Colonic mucosa (tissue), 4 donors: ENCODE measurements around the gene STK32A. TPM values are rescaled to one million over a fixed set of nuclear protein-coding genes. Genes with fewer than 3 reads are reported as not detected.

Experiments used
- DNase-seq: peaks from one replicate; pipeline ENCODE4 v3.0.0-alpha.2; 2020
- H3K27ac ChIP-seq: fragments of 200-600 bp; one replicate; pipeline ENCODE4 v1.8.0; 2021
- H3K27me3 ChIP-seq: fragments of 200-600 bp; one replicate; pipeline ENCODE4 v1.8.0; 2021
- H3K36me3 ChIP-seq: fragments of 200-600 bp; one replicate; pipeline ENCODE4 v1.8.0; 2021
- H3K4me1 ChIP-seq: fragments of 200-600 bp; one replicate; pipeline ENCODE4 v1.8.0; 2021; ENCODE audit warnings: mild to moderate bottlenecking
- H3K4me3 ChIP-seq: fragments of 200-600 bp; one replicate; pipeline ENCODE4 v1.8.0; 2021
- H3K9ac ChIP-seq, 2 donors: one replicate each; pipeline ENCODE4 v1.7.0; 2013; ENCODE audit warnings: control low read depth in 2 of 2, low read depth in 2 of 2, low read length in 2 of 2
- H3K9me3 ChIP-seq: fragments of 200-600 bp; one replicate; pipeline ENCODE4 v1.8.0; 2021
- intact Hi-C: fragments of 100-400 bp; cut with DNase I; formaldehyde crosslinking; loops from one replicate; pipeline ENCODE4 v1.14.1; 2022
- total RNA-seq, 2 donors: library from RNA; stranded (reverse); fragmentation: NEBNext Ultra II Directional in 1 of 2; extraction: Animal tissue kit (Norgen Biotek cat#: 25700) in 1 of 2; gene quantifications; one replicate each; pipeline ENCODE4 v1.2.1, GENCODE V29; 2021
- TF ChIP-seq, protein P1 (sequence below): fragments of 200-600 bp; IDR thresholded peaks from one replicate; pipeline ENCODE4 v1.8.0; 2022; ENCODE audit warnings: antibody characterized with exemption, mild to moderate bottlenecking
- donor health status: healthy.
- donor health status: DM: no; HTN: no; CAD: no.
- donor health status: DM: no; HTN: no; CAD: no.

The STK32A gene
- total RNA-seq, 2 donors from 2014 or later = 0.10 to 0.77 TPM

DNA sequence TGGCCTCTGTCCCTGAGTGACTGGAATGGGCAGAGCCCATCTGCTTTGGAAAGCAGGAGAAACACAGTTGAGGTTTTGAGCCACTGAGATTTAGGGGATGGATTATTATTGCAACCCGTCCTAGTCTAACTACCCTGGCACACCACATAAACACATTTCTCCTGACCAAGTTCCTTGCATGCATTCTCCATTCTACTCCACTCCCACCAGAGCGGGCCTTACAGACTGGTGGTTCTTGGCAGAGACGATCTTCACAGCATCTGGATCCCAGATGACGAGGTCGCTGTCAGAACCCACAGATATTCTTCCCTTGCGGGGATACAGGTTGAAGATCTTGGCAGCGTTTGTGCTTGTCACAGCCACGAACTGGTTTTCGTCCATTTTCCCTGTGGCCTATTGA, 164.0 kb downstream of the STK32A start:
- TF ChIP-seq, protein P1, sequence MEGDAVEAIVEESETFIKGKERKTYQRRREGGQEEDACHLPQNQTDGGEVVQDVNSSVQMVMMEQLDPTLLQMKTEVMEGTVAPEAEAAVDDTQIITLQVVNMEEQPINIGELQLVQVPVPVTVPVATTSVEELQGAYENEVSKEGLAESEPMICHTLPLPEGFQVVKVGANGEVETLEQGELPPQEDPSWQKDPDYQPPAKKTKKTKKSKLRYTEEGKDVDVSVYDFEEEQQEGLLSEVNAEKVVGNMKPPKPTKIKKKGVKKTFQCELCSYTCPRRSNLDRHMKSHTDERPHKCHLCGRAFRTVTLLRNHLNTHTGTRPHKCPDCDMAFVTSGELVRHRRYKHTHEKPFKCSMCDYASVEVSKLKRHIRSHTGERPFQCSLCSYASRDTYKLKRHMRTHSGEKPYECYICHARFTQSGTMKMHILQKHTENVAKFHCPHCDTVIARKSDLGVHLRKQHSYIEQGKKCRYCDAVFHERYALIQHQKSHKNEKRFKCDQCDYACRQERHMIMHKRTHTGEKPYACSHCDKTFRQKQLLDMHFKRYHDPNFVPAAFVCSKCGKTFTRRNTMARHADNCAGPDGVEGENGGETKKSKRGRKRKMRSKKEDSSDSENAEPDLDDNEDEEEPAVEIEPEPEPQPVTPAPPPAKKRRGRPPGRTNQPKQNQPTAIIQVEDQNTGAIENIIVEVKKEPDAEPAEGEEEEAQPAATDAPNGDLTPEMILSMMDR = no peak
- Histone ChIP-seq H3K9ac (no peak overlapping the region), H3K4me1 (no peaks in the 10 kb centered on the region), H3K27me3 (no peaks in the 10 kb centered on the region), H3K36me3 (no peaks in the 10 kb centered on the region), H3K4me3 (no peak overlapping the region), H3K27ac (no peak overlapping the region), H3K9me3 (no peaks in the 10 kb centered on the region)
- DNase-seq = no peak
- intact Hi-C loops = no loop called here

DNA sequence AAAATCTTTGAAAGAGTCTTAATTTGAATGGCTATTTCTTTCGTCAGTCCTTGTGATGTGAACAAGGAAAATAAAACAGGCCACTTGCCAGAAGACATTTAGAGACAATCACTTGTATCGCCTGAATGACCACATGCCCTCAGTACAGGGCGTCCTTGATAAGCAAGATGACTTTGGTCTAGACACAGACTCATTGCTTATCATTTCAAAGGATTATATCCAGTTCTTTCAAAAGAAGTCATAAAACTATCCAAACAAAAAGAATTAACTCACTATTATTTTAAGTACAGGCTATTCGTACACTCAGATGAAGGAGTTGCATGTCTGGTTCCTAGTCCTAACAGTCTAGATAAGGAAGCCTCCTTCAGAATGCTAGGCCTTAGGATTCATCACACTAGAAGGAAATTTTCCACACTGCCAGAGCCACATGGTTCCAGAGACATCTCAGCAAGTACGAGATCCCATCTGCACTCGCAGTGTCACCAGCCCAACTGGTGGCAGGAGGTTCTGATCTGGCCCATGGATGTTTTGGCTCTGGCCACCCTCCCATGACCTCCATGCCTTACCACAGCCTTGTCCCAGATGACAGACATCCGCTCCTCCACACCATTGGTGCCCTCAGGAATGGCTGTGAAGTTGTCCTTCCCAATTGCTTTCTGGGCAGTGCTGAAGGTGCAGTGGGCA, 165.4 kb downstream of the STK32A start:
- no peaks in the 10 kb centered on the region for H3K36me3 ChIP-seq
- no peak overlapping the region for H3K9ac ChIP-seq
- no peak overlapping the region for H3K4me3 ChIP-seq
- no peak overlapping the region for H3K27ac ChIP-seq
- intact Hi-C loops = no loop called here
- no peaks in the 10 kb centered on the region for H3K27me3 ChIP-seq
- DNase-seq = no peak
- TF ChIP-seq, protein P1 = no peak
- no peaks in the 10 kb centered on the region for H3K9me3 ChIP-seq
- no peaks in the 10 kb centered on the region for H3K4me1 ChIP-seq

DNA sequence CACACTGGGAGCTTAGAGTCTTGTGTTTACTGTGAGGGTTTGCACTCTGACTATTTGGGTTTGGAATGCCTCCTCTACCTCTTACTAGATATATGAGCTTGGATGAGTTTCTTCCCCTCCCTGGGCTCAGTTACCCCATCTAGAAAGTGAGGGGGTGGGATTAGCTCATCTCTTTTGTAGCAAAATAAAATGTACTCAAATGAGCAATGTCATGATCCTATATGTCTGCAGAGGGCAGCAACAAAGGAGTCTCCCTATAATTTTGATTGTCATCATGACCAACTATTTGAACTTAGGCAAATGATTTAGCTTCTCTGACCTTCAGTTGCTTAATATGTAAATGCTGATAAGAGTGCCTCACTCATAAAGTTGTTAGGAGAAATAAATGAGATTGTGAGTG, 166.1 kb downstream of the STK32A start:
- no peaks in the 10 kb centered on the region for H3K9me3 ChIP-seq
- DNase-seq = no peak
- intact Hi-C loops = no loop called here
- TF ChIP-seq, protein P1 = no peak
- H3K27me3 ChIP-seq = no peaks in the 10 kb centered on the region
- H3K36me3 ChIP-seq = no peaks in the 10 kb centered on the region
- H3K4me3 ChIP-seq = no peak overlapping the region
- H3K27ac ChIP-seq = no peak overlapping the region
- no peaks in the 10 kb centered on the region for H3K4me1 ChIP-seq
- no peak overlapping the region for H3K9ac ChIP-seq

DNA sequence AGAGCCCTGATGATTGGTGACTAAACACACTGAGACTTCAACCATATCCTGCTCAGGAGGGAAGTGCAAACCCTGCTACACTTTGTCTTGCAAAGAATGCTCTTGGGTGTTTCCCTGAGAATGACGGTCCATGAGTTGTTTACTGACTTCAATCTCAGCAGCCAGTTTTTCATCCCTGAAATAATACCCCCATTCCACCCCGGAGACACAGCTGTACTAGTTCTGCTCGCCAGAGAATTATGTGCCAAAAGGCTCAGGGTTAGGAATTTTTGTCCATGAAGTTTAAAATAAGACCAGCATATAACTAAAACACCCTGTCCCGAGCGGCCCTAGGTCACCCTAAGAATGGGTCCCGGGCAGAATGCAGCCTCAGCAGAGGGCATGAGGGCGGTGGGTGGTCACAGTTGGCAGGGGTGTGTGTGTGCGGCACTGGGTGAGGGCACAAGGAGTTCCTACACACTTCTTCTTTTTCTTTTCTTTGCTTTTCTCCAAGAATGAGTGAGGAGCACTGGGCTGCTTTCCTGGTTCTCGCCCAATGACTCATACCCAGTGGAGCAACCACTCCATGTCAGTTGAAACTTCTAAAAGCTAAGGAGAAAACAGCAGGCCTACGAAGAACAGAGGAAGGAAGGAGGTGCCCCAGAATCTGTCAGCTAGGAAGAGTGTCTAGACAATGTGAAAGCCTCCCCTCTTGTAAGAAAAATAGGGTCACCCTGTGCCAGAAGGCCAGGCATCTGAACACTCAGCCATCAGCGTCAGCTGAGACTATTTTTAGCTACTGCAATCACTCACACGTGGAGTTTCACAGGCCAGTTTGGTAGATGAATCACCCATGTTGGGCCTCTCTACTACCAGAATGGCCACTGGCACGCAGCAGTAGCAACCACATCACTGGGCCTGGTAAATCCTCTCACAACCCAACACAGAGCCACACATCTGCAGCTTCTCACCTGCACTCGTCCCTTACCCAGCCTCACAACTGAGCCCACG, 169.1 kb downstream of the STK32A start:
- TF ChIP-seq, protein P1 = no peak
- peak overlapping the region; percentile 71 for H3K27ac ChIP-seq
- no peaks in the 10 kb centered on the region for H3K27me3 ChIP-seq
- DNase-seq = no peak
- H3K4me3 ChIP-seq = no peak overlapping the region
- H3K9me3 ChIP-seq = no peaks in the 10 kb centered on the region
- H3K9ac ChIP-seq = no peak overlapping the region
- no peaks in the 10 kb centered on the region for H3K36me3 ChIP-seq
- H3K4me1 ChIP-seq = no peaks in the 10 kb centered on the region
- intact Hi-C loops = no loop called here

DNA sequence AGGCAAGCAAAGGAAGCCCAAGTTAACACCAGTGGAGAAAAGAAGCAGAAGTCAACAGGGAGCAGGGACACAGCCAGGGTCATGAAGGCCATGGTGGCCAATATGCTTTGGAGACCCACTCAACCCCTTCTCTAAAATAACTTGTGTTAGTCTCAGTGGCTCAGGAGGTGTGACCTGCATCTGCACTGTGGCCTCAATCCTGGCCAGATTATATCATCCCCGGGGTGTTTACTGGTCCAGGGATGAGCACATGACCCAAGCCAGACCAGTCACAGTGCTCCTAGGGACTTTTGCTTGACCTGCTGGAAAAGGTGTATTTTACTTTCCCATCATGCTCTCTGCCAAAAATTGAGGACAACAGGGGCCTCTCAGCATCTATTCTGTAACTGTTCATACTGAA, 169.9 kb downstream of the STK32A start:
- peak overlapping the region; percentile 71 for H3K27ac ChIP-seq
- intact Hi-C loops = no loop called here
- H3K4me1 ChIP-seq = no peaks in the 10 kb centered on the region
- no peak for DNase-seq
- TF ChIP-seq, protein P1 = no peak
- H3K4me3 ChIP-seq = no peak overlapping the region
- no peaks in the 10 kb centered on the region for H3K9me3 ChIP-seq
- H3K27me3 ChIP-seq = no peaks in the 10 kb centered on the region
- no peak overlapping the region for H3K9ac ChIP-seq
- no peaks in the 10 kb centered on the region for H3K36me3 ChIP-seq
